SKM-1 (cell line): ENCODE results near the gene IPO13.
A peak's percentile ranks its signal among the peaks of the same experiment; 100 is the strongest.

Source experiments
- DNase-seq: peaks from one replicate; lab custom pipeline; 2025; ENCODE audit not compliant: unreplicated experiment; lab: John Stamatoyannopoulos, UW

IPO13 gene

DNA sequence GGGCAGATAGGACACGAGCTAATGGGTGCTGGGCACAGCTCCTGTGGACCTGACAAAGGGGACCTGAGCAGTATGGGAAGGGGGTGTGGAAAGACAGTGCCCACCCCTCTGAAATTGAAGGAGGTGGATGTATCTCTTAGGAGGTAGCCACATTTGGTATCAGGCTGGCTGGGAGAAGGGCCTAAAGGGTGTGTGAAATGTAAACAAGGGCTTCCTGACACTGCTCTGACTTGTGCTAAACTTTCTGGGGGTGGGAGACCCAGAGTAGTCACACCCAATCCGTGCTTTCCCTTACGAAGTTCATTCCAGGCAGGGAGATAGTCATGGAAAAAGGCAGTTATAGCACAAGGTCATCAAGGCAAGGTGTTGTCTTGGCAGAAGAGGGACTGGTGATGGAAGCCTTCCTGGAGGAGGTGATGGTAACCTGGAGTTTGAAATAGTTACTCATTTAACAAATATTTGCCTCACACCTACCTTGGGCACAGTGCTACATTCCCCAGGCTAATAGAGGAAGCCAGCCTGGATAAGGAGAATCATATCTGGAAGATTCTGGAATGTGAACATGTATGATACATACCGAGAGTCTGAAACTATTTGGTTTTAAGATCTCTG is 39.3 kb downstream of the IPO13 start:
- DNase-seq = no peak

DNA sequence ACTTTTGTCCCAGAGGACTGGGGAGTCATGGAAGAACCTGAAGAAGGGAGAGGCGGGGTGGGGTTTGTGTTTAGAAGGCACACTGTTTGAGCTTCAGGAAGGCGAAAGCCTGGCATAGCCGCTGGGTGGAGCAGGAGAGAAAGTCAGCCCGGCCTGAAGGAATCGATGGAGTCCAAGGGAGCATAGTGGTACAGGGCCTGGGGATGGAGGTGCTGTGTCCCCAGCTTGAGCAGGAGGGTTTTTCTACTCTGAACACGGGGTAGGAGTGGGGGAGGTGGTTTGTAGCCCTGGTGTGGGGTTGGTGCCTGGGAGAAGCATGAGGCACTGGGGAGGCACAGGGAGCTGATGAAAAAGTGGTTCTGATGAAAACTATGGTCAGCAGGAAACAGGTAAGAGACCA is 40.0 kb downstream of the IPO13 start:
- DNase-seq = no peak

DNA sequence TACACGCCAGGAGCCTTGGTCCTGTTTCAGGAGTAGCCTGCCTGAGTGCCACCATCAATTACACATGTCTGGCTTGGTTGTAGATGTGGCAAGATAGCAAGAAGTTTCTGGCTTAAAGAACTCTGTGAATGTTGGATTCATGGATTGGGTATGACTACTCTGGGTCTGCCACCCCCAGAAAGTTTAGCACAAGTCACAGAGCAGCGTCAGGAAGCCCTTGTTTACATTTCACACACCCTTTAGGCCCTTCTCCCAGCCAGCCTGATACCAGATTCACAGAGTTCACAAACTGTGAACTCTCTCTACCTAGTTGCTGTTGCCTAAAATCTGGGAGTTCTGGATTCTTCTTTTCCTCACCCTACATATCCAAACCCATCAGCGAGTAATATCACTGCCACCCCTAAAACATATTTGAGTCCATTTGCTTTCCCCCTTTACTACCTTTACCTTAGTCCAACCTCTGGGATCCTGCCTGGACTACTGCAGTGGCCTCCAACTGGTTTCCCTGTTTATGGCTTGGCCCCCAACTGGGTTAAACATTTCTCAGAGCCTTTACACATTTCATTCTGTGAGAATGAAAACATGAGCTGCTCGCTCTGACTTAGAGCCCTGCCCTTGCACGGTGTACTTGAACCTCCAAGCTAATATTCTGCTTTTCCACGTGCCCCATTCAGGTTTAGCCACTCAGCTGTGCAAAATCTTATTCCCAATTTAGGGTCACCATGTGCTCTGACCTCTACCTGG is 40.6 kb downstream of the IPO13 start:
- no peak for DNase-seq

DNA sequence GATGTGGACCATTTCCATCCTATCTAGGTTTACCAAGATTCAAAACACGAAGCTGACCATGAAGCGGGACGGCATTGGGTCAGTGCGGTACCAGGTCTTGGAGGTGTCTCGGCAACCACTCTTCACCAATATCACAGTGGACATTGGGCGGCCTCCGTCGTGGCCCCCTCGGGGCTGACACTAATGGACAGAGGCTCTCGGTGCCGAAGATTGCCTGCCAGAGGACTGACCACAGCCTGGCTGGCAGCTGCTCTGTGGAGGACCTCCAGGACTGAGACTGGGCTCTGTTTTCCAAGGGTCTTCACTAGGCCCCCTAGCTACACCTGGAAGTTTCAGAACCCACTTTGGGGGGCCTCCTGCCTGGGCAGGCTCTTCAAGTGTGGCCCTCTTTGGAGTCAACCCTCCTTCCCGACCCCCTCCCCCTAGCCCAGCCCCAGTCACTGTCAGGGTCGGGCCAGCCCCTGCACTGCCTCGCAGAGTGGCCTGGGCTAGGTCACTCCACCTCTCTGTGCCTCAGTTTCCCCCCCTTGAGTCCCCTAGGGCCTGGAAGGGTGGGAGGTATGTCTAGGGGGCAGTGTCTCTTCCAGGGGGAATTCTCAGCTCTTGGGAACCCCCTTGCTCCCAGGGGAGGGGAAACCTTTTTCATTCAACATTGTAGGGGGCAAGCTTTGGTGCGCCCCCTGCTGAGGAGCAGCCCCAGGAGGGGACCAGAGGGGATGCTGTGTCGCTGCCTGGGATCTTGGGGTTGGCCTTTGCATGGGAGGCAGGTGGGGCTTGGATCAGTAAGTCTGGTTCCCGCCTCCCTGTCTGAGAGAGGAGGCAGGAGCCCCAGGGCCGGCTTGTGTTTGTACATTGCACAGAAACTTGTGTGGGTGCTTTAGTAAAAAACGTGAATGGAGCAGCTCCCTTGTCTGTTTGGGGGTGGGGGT is 43.8 kb downstream of the IPO13 start:
- DNase-seq = no peak

DNA sequence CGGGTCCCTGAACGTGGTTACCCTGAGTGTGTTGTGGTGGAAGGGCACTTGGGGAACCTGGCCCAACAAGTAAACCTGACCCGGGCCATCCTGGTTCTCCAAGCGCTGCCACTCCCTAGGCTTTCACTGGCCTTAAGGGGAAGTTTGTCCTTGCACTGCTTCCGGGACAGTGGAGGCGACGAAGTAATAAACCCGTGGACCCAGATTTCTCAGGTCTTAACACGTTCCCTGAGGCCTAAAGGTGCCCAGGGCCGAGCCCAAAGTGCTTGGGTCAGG is 44.4 kb downstream of the IPO13 start:
- no peak for DNase-seq

DNA sequence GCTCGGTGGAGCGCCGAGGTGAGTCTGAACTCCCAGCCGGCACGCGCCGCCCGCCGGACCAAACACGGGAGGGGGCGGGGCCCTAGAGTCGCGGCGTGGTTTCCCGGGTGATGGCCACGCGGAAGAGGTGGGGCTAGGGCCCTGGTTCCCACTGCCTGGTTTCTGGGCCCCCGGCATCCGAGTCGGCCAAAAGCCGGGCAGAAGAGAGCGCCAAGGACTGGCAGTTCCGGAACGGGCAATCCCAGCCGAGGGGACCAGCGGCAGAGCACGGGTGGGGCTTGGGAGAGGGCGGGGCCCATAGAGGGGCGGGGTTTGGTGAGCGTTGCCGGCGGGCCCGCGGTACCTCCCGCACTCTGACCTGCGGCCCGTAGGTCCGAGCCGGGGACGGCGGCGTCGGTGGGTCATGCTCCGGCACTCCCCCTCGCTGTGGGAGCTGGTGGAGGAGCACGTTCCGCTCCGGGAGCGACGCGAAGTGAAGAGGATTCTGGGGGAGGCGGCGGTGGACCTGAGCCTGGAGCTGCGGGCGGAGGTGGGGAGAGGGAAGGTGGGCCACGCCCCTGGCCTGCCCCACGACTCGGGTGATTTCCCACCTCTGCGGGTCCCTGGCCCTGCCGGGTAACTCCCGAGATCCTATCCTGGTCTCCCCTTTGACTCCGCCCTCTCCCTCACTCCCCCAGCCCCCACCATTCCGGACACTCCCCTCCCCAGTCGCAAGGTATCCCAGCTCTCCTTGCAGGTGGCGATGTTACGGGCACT is 44.9 kb downstream of the IPO13 start, which contains the start of gene CCDC24:
Gene CCDC24, plus strand, starts transcription at position 124 of the 756 bp plus-strand sequence. Its CDS starts 280 bp downstream, at position 404.
- peak; percentile 45 for DNase-seq

DNA sequence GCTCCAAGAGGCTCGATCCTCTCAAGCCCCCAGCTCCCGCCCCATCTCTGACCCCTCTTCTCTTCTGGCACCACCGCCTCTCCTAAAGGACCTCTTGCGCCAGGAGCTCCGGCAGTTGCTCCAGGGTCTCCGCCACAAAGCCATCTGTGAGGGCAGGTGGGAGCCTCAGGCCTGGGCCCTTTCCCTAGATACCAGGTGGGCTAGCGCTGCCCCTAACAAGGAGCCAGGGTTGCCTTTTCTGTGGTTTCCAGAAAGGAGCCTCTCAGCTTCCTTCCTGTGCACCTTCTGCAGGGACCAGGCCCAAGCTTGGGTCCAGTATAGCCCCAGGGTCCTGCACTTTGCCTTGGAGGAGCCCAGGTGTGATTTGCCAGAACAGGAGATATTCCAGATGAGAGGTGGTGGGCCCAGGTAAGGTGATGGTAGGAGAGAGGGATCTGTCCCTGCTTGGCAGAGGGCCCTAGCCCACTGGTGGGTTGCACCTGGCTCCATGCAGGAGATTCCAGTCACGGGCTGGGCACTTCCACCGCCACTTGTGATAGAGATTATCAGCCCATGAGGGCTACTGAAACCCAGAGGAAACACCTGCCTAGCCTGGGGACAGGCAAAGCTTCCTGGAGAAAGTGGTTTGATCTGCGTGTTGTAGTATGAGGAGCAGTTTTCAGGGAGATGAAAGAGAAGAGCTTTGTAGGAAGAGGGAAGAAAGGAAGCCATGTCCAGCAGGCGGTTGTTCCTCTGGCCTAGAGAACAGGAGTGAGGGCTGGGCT is 45.7 kb downstream of the IPO13 start:
- no peak for DNase-seq

DNA sequence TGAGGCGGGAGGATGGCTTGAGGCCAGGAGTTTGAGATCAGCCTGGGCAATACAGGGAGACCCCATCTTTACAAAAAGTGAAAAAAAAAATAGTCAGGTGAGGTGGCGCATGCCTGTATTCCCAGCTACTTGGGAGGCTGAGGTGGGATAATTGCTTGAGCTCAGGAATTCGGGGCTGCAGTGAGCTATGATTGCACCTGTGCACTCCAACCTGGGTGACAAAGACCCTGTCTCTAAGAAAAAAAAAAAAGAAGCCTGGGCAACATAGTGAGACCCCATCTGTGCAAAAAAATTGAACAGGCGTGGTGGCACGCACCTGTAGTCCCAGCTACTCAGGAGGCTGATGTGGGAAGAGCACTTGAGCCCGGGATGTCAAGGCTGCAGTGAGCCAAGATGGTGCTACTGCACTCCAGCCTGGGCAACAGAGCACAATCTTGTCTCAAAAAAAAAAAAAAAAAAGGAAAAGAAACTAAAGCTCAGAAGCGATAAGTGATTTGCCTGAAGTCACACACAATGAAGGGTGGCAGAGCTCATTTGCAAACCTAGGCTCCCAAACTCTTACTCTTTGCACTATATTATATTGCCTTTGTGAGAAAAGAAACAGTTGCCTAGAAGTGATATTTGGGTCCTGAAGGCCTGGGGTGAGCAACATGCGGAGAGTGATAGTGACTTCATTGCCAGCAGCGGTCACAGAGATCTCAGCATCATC is 46.6 kb downstream of the IPO13 start:
- no peak for DNase-seq

DNA sequence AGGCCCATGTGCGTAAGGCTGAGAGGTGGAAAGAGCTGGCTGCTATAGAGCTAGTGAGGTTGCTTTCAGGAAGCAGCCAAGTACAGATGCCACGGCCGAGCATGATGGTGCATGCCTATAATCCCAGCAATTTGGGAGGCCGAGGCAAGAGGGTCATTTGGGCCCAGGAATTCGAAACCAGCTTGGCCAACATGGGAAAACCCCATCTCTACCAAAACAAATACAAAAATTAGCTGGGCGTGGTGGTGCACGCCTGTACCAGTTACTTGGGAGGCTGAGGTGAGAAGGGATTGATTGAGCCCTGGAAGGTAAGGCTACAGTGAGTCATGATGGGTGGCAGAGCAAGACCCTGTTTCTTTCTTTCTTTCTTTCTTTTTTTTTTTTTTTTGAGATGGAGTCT is 47.3 kb downstream of the IPO13 start:
- no peak for DNase-seq

DNA sequence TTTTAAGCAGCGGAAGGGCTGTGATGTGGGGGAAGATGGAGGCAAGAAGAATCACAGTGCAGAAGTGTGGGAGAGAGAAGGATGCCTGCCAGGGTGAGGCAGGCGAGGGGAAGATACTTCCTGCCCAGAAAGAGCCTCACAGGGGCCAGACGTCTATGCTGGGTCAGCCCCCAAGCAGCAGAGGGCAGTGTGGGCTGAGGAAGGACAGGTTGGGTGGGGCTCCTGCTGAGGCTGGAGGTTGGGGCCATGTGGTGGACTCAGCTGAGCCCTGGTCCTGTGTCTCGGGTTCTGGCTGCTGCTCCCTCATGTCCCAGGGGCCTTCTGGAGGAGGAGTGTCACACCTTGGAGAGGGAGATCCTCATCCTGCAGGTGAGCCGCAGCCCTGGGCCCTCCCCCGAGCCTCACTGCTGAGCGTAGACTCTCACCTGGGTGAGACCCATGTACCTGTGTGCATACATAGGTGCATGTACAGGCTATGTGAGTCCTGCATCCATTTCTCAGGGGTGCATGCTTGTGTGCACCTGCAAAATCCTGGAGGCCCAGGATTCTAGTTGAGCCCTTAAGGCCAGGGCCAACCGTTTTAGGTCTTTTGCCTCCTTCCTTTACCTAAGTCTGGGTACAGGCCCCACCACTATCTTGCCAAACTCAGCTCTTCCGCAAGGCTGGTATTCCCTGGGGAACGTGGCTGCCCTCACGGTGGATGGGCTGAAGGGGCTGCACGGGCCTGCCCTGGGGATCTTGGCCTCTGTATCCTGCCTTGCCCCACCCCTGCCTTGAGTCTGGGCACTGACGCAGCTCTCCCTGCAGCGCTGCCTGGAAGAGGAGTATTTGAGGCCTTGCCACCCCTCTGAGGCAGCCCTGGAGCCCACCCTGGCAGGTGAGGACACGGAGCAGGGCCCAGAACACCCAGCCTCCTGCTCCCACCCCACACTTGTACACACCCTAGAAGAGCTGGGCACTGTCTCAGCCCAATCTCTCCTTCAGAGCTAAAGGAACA is 48.3 kb downstream of the IPO13 start:
- peak; percentile 31 for DNase-seq

DNA sequence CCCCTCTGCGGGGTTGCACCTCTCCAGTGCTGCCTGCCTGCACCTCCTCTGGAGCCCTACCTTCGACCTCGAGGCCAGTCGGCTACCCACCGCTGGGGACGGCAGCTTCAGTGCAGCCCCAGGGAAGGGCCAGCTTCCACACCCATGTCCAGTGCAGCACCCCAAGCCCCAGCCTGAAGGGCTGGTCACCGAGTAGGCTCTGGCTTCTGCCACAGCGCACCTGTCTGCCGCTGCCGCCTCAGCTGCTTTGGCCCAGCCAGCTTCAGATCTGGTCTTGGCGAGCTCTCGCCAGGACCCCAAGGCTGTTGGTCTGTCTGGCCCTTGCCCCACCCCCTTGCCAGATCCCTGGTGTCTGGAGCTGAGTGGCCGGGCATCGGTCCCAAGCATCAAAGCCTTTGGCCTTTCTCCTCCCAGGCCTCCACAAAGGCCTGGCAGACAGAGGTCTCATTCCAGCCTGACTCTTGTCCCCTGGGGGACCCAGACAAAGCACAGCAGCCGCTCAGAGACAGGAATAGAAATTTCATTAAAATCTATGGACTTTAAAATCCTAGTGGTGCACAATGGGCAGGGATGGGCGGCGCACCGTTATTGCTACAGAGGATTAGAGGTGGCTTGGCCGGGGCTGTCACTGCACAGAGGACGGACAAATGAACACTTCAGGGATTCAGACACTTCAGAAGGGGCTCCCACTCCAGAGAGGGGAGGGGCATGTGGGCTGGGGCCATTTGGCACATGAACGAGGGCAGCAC is 49.4 kb downstream of the IPO13 start:
- DNase-seq = no peak

DNA sequence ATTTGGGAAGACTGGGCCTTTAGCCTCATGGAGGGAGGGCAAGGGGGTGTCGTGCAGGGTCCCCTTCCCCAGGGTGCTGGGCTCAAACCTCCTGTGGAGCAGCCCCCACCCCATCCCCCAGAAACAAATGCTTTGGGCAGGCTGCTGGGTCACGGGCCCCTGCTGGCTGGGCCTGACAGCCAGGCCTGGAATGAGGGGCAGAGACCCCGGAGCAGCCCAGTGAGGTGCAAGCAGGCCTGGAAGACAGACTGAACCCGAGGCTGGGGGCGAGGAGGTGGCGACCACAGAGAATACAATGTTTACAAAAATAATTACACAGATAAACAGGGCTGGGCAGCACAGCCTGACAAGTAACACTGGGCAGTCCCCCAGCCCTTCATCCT is 50.0 kb downstream of the IPO13 start:
- no peak for DNase-seq

DNA sequence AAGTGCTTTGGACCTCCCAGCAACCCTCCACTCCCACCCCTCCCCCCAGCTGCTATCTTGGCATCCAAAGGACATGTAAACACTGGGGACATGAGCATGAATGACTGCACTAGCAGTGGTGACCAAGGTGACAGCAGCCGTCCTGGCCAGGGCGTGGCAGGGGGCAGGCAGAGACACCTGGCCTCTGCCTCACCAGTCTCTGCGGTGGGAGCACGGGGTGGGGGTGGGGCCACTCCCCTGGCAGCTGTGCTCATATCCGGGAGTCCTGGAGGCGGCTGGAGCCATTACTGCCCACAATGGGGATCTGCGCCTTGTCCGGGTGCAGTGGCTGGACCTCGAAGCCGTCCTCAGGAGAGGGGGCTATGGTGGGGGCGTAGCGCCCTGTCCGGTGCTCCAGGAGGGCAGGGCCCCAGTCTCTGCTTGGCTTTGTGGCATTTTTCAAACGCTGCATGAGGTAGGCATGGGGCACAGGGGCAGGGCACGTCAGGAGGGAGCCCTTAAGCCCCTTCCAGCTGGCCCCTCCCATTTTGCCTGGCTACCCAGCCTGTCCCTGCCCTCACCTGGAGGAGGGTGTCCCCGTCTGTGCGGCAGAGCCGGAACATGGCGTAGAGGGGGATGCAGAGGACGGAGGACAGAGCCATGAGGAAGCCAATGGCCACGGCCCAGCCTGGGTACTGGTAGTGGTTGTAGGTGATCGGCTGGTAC is 50.7 kb downstream of the IPO13 start:
- no peak for DNase-seq

DNA sequence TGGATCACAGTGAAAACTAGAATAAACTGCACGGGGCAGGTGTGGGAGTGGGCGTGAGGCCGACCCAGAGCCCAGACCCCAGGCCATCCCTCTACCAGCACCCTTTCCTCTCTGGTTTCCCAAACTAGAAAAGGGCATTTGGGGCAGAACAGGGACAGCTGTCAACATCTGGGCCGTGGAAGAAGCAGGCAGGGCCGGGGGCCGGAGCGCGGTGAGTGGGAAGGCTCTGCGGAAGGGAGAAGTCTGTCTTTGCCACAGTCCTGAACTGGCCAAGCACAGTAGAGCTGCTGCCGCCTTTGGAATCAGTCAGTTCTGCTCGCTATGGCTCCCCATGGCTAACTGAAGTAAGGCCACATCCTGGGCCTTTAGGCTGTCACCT is 51.2 kb downstream of the IPO13 start:
- no peak for DNase-seq

DNA sequence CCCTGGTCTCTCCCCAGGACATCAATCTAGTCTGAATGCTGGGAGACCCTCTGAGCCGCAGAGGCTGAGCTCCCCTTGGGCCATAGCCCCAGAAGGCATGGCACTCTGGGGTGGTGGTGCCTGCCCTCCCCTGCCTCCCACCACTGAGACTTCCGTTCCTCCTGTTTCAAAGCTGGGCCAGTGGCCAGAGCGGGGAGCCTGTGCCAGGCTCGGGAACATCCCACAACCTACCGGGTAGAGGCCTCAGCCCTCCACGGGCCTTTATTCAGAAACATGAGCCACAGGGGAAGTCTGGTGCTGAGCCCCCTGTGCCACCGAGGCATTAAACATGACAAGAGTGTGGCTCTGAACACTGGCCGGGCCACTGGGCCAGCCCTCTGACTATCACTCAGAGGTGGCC is 52.7 kb downstream of the IPO13 start:
- DNase-seq = no peak

DNA sequence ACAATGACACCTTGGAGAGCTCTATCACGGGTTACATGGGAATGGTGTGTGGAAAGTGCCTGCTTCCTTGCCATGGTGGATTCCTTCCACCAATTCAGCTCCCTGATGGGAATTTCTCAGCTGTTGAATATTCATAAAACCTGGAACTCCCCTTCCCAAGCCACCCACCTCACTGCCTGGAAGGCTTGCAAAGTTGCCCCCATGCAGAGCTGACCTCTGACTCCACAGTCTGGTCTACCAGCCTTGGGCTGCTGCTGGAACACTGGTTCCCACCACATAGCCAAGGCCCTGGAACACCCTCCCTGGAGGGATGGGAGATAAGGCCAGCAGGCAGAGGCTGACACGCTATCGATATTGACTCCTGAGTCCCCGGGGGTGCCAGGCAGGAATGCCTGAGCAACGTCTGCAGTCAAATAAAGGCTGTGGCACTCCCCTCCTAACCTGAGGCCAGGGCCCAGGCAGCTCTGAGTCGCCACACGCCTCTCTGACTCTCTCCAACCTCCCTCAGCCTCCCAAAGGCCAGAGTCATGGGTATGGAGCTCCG is 53.4 kb downstream of the IPO13 start:
- DNase-seq = no peak

DNA sequence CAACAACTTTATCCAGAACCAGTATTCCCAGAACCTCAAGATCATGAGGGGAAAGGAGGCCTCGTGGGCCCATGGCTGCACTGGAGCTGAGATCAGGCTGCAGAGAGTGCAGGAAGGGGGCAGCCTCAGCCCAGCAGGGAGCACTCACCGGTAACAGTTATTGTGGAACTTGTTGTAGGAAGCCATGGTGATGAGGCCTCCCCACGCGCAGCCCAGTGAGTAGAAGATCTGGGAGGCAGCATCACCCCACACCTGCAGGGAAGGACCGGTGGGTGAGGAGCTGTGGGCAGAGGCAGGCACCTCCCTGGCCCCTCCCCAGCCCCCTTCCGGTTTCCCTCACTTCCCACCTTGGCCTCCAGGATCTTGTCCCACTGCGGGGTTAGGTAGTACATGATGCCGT is 55.4 kb downstream of the IPO13 start:
- DNase-seq = no peak
